H7 (cell line): ENCODE data around the gene MARK2. TPM values are rescaled to one million over a fixed set of nuclear protein-coding genes. Genes with fewer than 3 reads are reported as not detected.
"Not testable (repeated sequence)": the region's sequence is repeated elsewhere in the genome, so short reads cannot be mapped to it uniquely, and the experiment has no call there.

Source experiments
- DNase-seq: peaks from one replicate; pipeline ENCODE4 v3.0.0; 2012
- H3K27me3 ChIP-seq: 2 replicates; pipeline ENCODE4 v1.6.0; 2011; ENCODE audit warnings: mild to moderate bottlenecking, low read length; ENCODE audit not compliant: control insufficient read depth, insufficient read depth
- H3K36me3 ChIP-seq: replicated peaks from 2 replicates; pipeline ENCODE4 v1.5.1; 2011; ENCODE audit warnings: low read length; ENCODE audit not compliant: control insufficient read depth, insufficient read depth
- H3K4me3 ChIP-seq: 2 replicates; pipeline ENCODE4 v1.5.1; 2011; ENCODE audit warnings: low read depth, mild to moderate bottlenecking, control low read depth, low read length, moderate library complexity; ENCODE audit not compliant: insufficient read depth
- total RNA-seq: library from RNA; depleted of rRNA; stranded (reverse); fragments of >200 nt; shearing (Covaris generic); gene quantifications from 2 replicates; pipeline ENCODE4 v1.2.3, GENCODE V29; 2014; rRNA removed

Gene MARK2
- 26.5 and 30.2 TPM in 2 replicates for total RNA-seq

GRCh38 chr11:63838678-63839507 is at the start of gene MARK2:
Gene MARK2 (plus strand): TSS chr11:63839110. CDS start chr11:63839507, 397 bp downstream.
- Histone ChIP-seq H3K27me3 (no peaks in the 10 kb centered on the region), H3K36me3 (no peaks in the 10 kb centered on the region), H3K4me3 (peak within 1 kb of the TSS; percentile 94)
- peak; percentile 99 for DNase-seq

DNA sequence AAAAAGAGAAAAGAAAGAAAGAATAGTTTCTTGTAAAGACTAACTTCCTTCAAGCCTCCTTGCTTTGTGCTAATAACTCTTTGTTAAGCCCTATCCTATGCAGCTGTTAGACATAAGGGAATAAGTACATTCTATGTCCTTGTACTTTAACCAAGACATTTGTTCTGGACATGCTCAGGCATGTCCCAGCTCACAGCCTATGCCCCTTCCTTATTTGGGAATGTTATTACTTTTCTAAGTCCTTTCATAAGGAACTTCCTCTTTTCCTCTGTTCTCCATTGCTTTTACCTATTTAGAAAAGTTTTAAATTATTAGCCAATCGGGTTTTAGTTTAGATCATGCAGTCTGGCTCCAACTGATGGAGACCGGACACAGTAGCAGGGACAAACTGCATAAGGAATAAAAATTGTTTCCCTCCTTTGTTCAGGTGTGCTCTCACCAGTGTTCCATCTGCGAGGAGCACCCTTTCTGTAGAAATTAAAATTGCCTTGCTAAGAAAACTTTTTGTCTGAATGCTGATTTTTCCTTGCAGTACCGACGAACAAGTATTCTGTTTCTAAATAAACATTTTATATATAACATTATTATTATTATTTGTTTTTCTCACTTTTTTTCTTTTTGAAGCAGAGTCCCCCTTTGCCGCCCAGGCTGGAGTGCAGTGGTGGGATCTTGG is 47.3 kb upstream of the MARK2 start:
- Histone ChIP-seq H3K36me3 (no peaks in the 10 kb centered on the region), H3K4me3 (no peak overlapping the region), H3K27me3 (no peaks in the 10 kb centered on the region)
- no peak for DNase-seq

- no peak for DNase-seq
- Histone ChIP-seq H3K27me3 (no peaks in the 10 kb centered on the region), H3K4me3 (no peak overlapping the region), H3K36me3 (no peaks in the 10 kb centered on the region)
These were observed 45.7 kb upstream of the MARK2 start for GRCh38 chr11:63793161-63793560.

- Histone ChIP-seq H3K4me3 (no peak overlapping the region), H3K36me3 (no peaks in the 10 kb centered on the region), H3K27me3 (no peaks in the 10 kb centered on the region)
- no peak for DNase-seq
These were observed 43.8 kb upstream of the MARK2 start for GRCh38 chr11:63795066-63795465.

DNA sequence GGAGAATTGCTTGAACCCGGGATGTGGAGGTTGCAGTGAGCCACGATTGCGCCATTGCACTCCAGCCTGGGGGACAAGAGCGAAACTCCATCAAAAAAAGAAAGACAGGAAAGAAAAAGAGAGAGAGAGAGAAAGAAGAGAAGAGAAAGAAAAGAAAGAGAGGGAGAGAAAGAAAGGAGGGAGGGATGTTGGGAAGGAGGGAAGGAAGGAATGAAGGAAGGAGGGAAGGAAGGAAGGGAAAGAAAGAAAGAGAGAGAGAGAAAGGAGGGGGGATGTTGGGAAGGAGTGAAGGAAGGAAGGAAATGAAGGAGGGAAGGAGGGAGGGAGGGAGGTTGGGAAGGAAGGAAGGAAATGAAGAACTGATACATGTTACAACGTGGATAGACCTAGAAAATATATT is 38.0 kb upstream of the MARK2 start:
- Histone ChIP-seq H3K36me3 (no peaks in the 10 kb centered on the region), H3K27me3 (no peaks in the 10 kb centered on the region), H3K4me3 (no peak overlapping the region)
- DNase-seq, result no peak

GRCh38 chr11:63802637-63803414 is 36.1 kb upstream of the MARK2 start:
- no peaks in the 10 kb centered on the region for H3K36me3 ChIP-seq
- DNase-seq, result no peak
- H3K27me3 ChIP-seq, result no peaks in the 10 kb centered on the region
- H3K4me3 ChIP-seq, result no peak overlapping the region

DNA sequence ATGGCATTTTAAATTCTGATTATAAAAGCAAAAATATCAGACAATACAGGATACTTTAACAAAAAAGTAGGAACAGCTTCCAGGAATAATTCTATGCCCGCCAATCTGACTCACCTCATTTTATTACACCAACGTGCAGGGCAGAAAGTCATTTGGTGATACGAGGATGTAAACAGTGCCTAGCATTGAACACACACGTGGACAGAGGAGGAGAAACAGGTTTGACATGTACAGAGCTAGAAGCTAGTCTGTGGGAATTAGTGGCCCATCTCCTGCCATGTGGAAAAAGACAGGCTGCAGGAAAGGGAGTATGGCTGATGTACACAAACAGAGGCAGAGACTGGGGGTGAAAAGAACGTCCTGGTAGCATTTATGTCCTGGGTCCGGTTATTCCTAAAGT is 34.7 kb upstream of the MARK2 start:
- H3K36me3 ChIP-seq, result no peaks in the 10 kb centered on the region
- DNase-seq, result no peak
- H3K27me3 ChIP-seq, result no peaks in the 10 kb centered on the region

GRCh38 chr11:63805844-63806415 is 33.0 kb upstream of the MARK2 start:
- H3K27me3 ChIP-seq, result no peaks in the 10 kb centered on the region
- DNase-seq, result no peak
- no peak overlapping the region for H3K4me3 ChIP-seq
- H3K36me3 ChIP-seq, result no peaks in the 10 kb centered on the region

More for the DNA sequence above, 34.7 kb upstream of the MARK2 start:
- no peak overlapping the region for H3K4me3 ChIP-seq

DNA sequence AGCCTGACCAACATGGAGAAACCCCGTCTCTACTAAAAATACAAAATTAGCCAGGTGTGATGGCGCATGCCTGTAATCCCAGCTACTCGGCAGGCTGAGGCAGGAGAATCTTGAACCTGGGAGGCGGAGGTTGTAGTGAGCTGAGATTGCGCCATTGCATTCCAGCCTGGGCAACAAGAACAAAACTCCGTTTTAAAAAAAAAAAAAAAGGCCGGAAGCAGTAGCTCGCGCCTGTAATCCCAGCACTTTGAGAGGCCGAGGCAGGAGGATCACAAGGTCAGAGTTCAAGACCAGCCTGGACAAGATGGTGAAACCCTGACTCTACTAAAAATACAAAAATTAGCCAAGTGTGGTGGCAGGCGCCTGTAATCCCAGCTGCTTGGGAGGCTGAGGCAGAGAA is 28.5 kb upstream of the MARK2 start:
- H3K27me3 ChIP-seq, DNase-seq, H3K36me3 ChIP-seq, H3K4me3 ChIP-seq: not testable (repeated sequence)

DNA sequence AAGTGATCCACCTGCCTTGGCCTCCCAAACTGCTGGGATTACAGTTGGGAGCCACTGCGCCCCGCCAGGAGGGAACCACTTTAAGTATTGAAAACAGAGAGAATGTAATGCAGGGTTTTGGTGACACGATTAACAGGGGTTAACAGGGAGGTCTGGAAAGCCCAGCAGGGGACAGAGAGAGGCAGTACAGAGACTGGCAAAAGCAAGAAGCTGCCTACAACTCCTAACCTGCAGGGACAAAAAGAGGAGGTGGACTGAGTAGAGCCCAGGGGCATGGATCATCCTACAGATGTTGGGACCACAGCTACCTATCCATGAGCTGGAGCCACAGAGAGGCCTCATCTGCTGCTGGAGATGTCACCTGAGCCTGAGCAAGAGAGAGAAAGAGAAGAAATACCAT is 27.4 kb upstream of the MARK2 start:
- Histone ChIP-seq H3K36me3 (peaks cover 8% of the 10 kb centered on the region), H3K27me3 (no peaks in the 10 kb centered on the region), H3K4me3 (no peak overlapping the region)
- peak; percentile 35 for DNase-seq

- H3K36me3 ChIP-seq, result peaks cover 18% of the 10 kb centered on the region
- H3K27me3 ChIP-seq, result no peaks in the 10 kb centered on the region
- peak within 1 kb of the TSS; percentile 98 for H3K4me3 ChIP-seq
- DNase-seq, result peak; percentile 99
These were observed 25.8 kb upstream of the MARK2 start, which contains the start of gene SPINDOC for GRCh38 chr11:63813035-63813562. Gene SPINDOC (plus strand): TSS chr11:63813456. CDS start chr11:63813687, 231 bp downstream.

DNA sequence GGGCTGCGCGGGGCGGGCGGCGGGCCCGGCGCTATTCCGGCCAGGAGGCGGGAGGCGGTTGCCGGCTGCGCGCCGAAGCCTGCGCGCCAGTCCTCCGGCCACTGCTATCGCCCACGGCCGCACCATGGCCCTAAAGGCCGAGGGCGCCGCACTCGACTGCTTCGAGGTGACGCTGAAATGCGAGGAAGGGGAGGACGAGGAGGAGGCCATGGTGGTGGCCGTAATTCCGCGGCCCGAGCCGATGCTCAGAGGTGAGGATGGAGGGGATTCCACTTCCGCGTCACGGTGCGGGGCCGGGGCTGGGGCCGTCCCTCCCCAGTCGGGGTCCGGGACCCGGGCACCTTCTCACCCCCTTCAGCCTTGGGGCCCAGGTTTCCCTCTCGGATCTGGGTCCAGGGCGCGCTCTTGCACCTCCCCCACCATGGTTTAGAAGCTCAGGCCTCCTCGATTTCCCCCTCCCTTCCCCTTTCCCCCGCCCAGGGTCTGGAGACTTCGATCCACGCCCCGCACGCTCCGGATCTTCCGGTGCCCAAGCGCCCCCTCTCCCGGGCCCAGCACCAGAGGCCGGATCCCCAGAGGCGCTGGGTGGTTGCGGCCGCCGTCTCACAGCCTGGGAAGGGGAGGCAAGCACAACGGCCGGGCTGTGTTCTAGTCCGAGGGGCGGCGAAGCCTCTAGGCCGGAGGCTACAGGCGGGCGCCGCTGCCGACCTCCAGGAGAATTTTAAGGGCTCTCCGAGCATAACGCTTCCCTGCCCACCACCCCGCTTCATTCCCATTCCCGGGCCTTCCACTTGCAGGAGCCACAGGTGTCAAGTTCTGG is 25.1 kb upstream of the MARK2 start:
- no peaks in the 10 kb centered on the region for H3K27me3 ChIP-seq
- peaks cover 25% of the 10 kb centered on the region for H3K36me3 ChIP-seq
- peak; percentile 86 for DNase-seq
- peak overlapping the region; percentile 98 for H3K4me3 ChIP-seq

- peak overlapping the region; percentile 98 for H3K4me3 ChIP-seq
- H3K27me3 ChIP-seq, result no peaks in the 10 kb centered on the region
- DNase-seq, result peak; percentile 76
- H3K36me3 ChIP-seq, result peaks cover 29% of the 10 kb centered on the region
These were observed 24.6 kb upstream of the MARK2 start for GRCh38 chr11:63814383-63814736.
